ENCODE data around the gene RPL29. TPM values are rescaled to one million over a fixed set of nuclear protein-coding genes. Genes with fewer than 3 reads are reported as not detected.

The RPL29 gene
- total and polyA plus RNA-seq, 2 donors (not counting 3 experiments of a cell fraction or from before 2014, with no cell fraction given) = 1,236 to 2,177 TPM

DNA sequence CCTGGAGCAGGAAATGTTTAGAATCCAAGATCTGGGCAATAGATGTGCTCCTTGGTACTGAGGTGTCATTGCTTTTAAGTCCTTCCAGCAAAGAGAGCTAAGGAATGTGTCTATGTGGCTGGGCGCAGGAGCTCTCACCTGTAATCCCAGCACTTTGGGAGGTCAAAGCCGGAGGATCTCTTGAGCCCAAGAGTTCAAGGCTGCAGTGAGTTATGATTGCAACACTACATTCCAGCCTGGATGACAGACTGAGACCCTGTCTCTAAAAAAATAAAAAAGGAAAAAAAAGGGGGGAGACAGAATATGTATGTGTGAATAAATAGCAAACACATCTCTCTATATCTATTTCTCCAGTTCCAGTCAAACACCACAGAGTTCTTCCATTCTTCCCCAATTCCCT, 44.8 kb downstream of the RPL29 start:
- no peak for TF ChIP-seq JUN (IDR thresholded peaks at IDR 0.05; ENCODE audit: borderline replicate concordance, insufficient read depth, insufficient read length, low read depth)
- TF ChIP-seq GATA2 (IDR thresholded peaks at IDR 0.05; ENCODE audit: insufficient read depth, insufficient read length, low read depth, low read length) = no peak
- no peak for TF ChIP-seq POLR2A (IDR thresholded peaks at IDR 0.05; ENCODE audit: low read depth, low read length)
- H3K9me3 ChIP-seq (replicated peaks; ENCODE audit: control insufficient read depth, insufficient read depth, low read length) = no peaks in the 10 kb centered on the region
- peaks cover 7 to 13% of the 10 kb centered on the region in 2 experiments for H3K27me3 ChIP-seq (ENCODE audit: control insufficient read depth in 2 of 2, insufficient read depth in 2 of 2, low read length in 2 of 2)
- no TSS peak for BruUV-seq (replicated peaks)
- no peak overlapping the region for H2AFZ ChIP-seq (ENCODE audit: low read depth, low read length)
- H3K4me3 ChIP-seq (replicated peaks in 1 of 3; ENCODE audit: insufficient read depth in 1 of 3, low read depth in 1 of 3, low read length in 3 of 3) = no peak overlapping the region
- no peaks in the 10 kb centered on the region for H3K79me2 ChIP-seq (ENCODE audit: control insufficient read depth, insufficient read depth, low read length)
- no peak overlapping the region for H3K4me2 ChIP-seq (ENCODE audit: insufficient read depth, low read length)
- H3K9ac ChIP-seq (replicated peaks; ENCODE audit: extremely low read depth, insufficient read depth, low read length) = no peak overlapping the region
- ChIA-PET POLR2A (no interaction called here), CTCF (no interaction called here)
- H3K27ac ChIP-seq (ENCODE audit: insufficient read depth, low read depth, low read length) = no peak overlapping the region
- FAIRE-seq = no peak
- H3K9me1 ChIP-seq (replicated peaks; ENCODE audit: control insufficient read depth, extremely low read depth, insufficient read depth, low read length) = no peaks in the 10 kb centered on the region
- dilution Hi-C loops (cut with MboI; ENCODE audit: extremely low pct_ligation_motif_present, low sequenced_read_pairs) = no loop called here
- no peak for DNase-seq (ENCODE audit: low read depth, low spot score)
- H3K4me1 ChIP-seq (ENCODE audit: control insufficient read depth, extremely low read depth, insufficient read depth, low read length) = no peaks in the 10 kb centered on the region
- no peaks in the 10 kb centered on the region for H3K36me3 ChIP-seq (ENCODE audit: control insufficient read depth in 2 of 2, extremely low read depth in 1 of 2, insufficient read depth in 2 of 2, low read length in 2 of 2)
- H4K20me1 ChIP-seq (replicated peaks; ENCODE audit: control insufficient read depth, extremely low read depth, insufficient read depth, low read length) = no peaks in the 10 kb centered on the region
- intact Hi-C loops (cut with micrococcal nuclease) = no loop called here

DNA sequence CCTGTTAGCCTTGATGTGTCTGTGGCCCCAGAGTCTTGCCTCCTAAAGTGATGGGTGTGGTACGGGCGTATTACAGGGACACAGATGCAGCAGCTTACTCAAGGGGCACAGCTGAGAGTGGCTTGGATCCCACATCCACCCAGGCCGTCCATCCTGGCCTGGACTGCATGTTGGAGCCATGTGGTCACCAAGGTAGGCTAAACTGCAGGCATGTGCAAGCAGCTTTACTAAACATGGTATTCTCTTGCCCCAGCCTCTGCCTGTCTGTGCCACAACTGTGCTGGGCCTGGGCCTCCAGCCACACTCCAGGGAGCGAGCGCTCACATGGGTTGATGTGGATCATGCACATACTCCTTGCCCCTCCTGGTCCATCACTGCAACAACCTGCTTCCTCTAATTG, 46.6 kb downstream of the RPL29 start:
- DNase-seq (ENCODE audit: low read depth, low spot score) = no peak
- dilution Hi-C loops (cut with MboI; ENCODE audit: extremely low pct_ligation_motif_present, low sequenced_read_pairs) = no loop called here
- no peak for TF ChIP-seq POLR2AphosphoS5 (IDR thresholded peaks at IDR 0.05; ENCODE audit: insufficient read depth, low read depth, low read length)
- TF ChIP-seq FOS (IDR thresholded peaks at IDR 0.05; ENCODE audit: borderline replicate concordance, insufficient read depth, low read length) = no peak
- TF ChIP-seq POLR2A (IDR thresholded peaks at IDR 0.05; ENCODE audit: low read depth, low read length) = no peak
- TF ChIP-seq, protein P1, sequence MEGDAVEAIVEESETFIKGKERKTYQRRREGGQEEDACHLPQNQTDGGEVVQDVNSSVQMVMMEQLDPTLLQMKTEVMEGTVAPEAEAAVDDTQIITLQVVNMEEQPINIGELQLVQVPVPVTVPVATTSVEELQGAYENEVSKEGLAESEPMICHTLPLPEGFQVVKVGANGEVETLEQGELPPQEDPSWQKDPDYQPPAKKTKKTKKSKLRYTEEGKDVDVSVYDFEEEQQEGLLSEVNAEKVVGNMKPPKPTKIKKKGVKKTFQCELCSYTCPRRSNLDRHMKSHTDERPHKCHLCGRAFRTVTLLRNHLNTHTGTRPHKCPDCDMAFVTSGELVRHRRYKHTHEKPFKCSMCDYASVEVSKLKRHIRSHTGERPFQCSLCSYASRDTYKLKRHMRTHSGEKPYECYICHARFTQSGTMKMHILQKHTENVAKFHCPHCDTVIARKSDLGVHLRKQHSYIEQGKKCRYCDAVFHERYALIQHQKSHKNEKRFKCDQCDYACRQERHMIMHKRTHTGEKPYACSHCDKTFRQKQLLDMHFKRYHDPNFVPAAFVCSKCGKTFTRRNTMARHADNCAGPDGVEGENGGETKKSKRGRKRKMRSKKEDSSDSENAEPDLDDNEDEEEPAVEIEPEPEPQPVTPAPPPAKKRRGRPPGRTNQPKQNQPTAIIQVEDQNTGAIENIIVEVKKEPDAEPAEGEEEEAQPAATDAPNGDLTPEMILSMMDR (IDR thresholded peaks at IDR 0.05; ENCODE audit: extremely low read depth in 1 of 2, insufficient read depth in 1 of 2, low read depth in 1 of 2, low read length in 2 of 2) = no peak
- TF ChIP-seq, protein P2, sequence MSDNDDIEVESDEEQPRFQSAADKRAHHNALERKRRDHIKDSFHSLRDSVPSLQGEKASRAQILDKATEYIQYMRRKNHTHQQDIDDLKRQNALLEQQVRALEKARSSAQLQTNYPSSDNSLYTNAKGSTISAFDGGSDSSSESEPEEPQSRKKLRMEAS (IDR thresholded peaks at IDR 0.05; ENCODE audit: insufficient read depth, insufficient read length) = no peak
- no peak for TF ChIP-seq GATA2 (IDR thresholded peaks at IDR 0.05; ENCODE audit: insufficient read depth, insufficient read length, low read depth, low read length)
- TF ChIP-seq EZH2 (IDR thresholded peaks at IDR 0.05; ENCODE audit: borderline replicate concordance, low read depth, low read length, severe bottlenecking) = no peak
- no peak for TF ChIP-seq MYC (IDR thresholded peaks at IDR 0.05; ENCODE audit: low read depth, low read length)
- TF ChIP-seq JUN (IDR thresholded peaks at IDR 0.05; ENCODE audit: borderline replicate concordance, insufficient read depth, insufficient read length, low read depth) = no peak
- no peaks in the 10 kb centered on the region for H3K4me1 ChIP-seq (ENCODE audit: control insufficient read depth, extremely low read depth, insufficient read depth, low read length)
- H3K79me2 ChIP-seq (ENCODE audit: control insufficient read depth, insufficient read depth, low read length) = no peaks in the 10 kb centered on the region
- H2AFZ ChIP-seq (ENCODE audit: low read depth, low read length) = no peak overlapping the region
- H3K4me2 ChIP-seq (ENCODE audit: insufficient read depth, low read length) = no peak overlapping the region
- ChIA-PET POLR2A (no interaction called here), CTCF (no interaction called here)
- peaks cover 2 to 5% of the 10 kb centered on the region in 2 experiments for H3K27me3 ChIP-seq (ENCODE audit: control insufficient read depth in 2 of 2, insufficient read depth in 2 of 2, low read length in 2 of 2)
- H3K27ac ChIP-seq (ENCODE audit: insufficient read depth, low read depth, low read length) = no peak overlapping the region
- no peaks in the 10 kb centered on the region for H3K9me3 ChIP-seq (replicated peaks; ENCODE audit: control insufficient read depth, insufficient read depth, low read length)
- FAIRE-seq = no peak
- H3K4me3 ChIP-seq (replicated peaks in 1 of 3; ENCODE audit: insufficient read depth in 1 of 3, low read depth in 1 of 3, low read length in 3 of 3) = no peak overlapping the region
- no peaks in the 10 kb centered on the region for H3K9me1 ChIP-seq (replicated peaks; ENCODE audit: control insufficient read depth, extremely low read depth, insufficient read depth, low read length)
- no peaks in the 10 kb centered on the region for H4K20me1 ChIP-seq (replicated peaks; ENCODE audit: control insufficient read depth, extremely low read depth, insufficient read depth, low read length)
- no peak overlapping the region for H3K9ac ChIP-seq (replicated peaks; ENCODE audit: extremely low read depth, insufficient read depth, low read length)
- H3K36me3 ChIP-seq (ENCODE audit: control insufficient read depth in 2 of 2, extremely low read depth in 1 of 2, insufficient read depth in 2 of 2, low read length in 2 of 2) = no peaks in the 10 kb centered on the region
- no TSS peak for BruUV-seq (replicated peaks)
- intact Hi-C loops (cut with micrococcal nuclease) = loop anchor here (10.0 kb wide), 1 partner anchor 564 kb away; the partner anchor contains the start of gene MANF

Data from endothelial cell of umbilical vein (primary cell).